OCI-LY1 (cell line): Measurements from ENCODE around the gene MACROD2.

Experiments used
- H2AFZ ChIP-seq: fragments of 200-600 bp; sonication (generic), shearing (Covaris generic); 2 replicates; pipeline ENCODE4 v1.6.0; 2014; ENCODE audit warnings: antibody characterized with exemption, mild to moderate bottlenecking, low read length
- H3F3A ChIP-seq: fragments of 200-600 bp; sonication (generic), shearing (Covaris generic); 2 replicates; pipeline ENCODE4 v1.6.0; 2014; ENCODE audit warnings: mild to moderate bottlenecking, antibody characterized with exemption, low read length, moderate library complexity; ENCODE audit not compliant: insufficient read depth
- H3K27ac ChIP-seq: fragments of 200-600 bp; sonication (generic); 2 replicates; pipeline ENCODE4 v1.5.1; 2014; ENCODE audit warnings: low read length, mixed run types, mild to moderate bottlenecking, low read depth; ENCODE audit not compliant: poor library complexity, severe bottlenecking
- H3K27me3 ChIP-seq: fragments of 200-600 bp; sonication (generic); 2 replicates; pipeline ENCODE4 v1.6.0; 2014; ENCODE audit warnings: antibody characterized with exemption, mild to moderate bottlenecking, low read length, moderate library complexity; ENCODE audit not compliant: insufficient read depth
- H3K36me3 ChIP-seq: fragments of 200-600 bp; sonication (generic); 2 replicates; pipeline ENCODE4 v1.6.1; 2014; ENCODE audit warnings: mild to moderate bottlenecking, antibody characterized with exemption, low read length, moderate library complexity, mixed read lengths; ENCODE audit not compliant: insufficient read depth
- H3K4me1 ChIP-seq: fragments of 200-600 bp; sonication (generic); 2 replicates; pipeline ENCODE4 v1.5.1; 2014; ENCODE audit warnings: mild to moderate bottlenecking, low read length, moderate library complexity; ENCODE audit not compliant: insufficient read depth, severe bottlenecking
- H3K4me2 ChIP-seq: fragments of 200-600 bp; sonication (generic), shearing (Covaris generic); 2 replicates; pipeline ENCODE4 v1.6.1; 2014; ENCODE audit warnings: low read length
- H3K4me3 ChIP-seq: fragments of 200-600 bp; sonication (generic); 2 replicates; pipeline ENCODE4 v1.5.1; 2014; ENCODE audit warnings: low read length, low read depth, mild to moderate bottlenecking, mixed read lengths; ENCODE audit not compliant: poor library complexity, severe bottlenecking
- H3K79me2 ChIP-seq: fragments of 200-600 bp; shearing (Covaris generic); 2 replicates; pipeline ENCODE4 v1.6.1; 2016; ENCODE audit warnings: mixed run types, low read length, mixed read lengths; ENCODE audit not compliant: insufficient read depth
- H3K9ac ChIP-seq: fragments of 200-600 bp; sonication (generic), shearing (Covaris generic); 2 replicates; pipeline ENCODE4 v1.6.1; 2014; ENCODE audit warnings: mild to moderate bottlenecking, low read length, mixed read lengths
- H3K9me2 ChIP-seq: fragments of 200-600 bp; sonication (generic), shearing (Covaris generic); 2 replicates; pipeline ENCODE4 v1.6.1; 2014; ENCODE audit warnings: low read depth, mild to moderate bottlenecking, low read length, mixed read lengths
- H3K9me3 ChIP-seq: fragments of 200-600 bp; shearing (Covaris generic); 2 replicates; pipeline ENCODE4 v1.6.1; 2014; ENCODE audit warnings: low read length, mixed read lengths
- H4K20me1 ChIP-seq: fragments of 200-600 bp; sonication (generic), shearing (Covaris generic); 2 replicates; pipeline ENCODE4 v1.6.0; 2016; ENCODE audit warnings: mild to moderate bottlenecking, low read length; ENCODE audit not compliant: insufficient read depth
- EZH2 ChIP-seq: fragments of 200-600 bp; sonication (generic), shearing (Covaris generic); IDR thresholded peaks from 2 replicates; pipeline ENCODE4 v1.8.0; 2017; ENCODE audit warnings: borderline replicate concordance, mixed run types, mild to moderate bottlenecking, antibody characterized with exemption, low read length, moderate library complexity, mixed read lengths
- TF ChIP-seq, protein P1 (sequence below): fragments of 200-600 bp; sonication (generic), shearing (Covaris generic); IDR thresholded peaks from 2 replicates; pipeline ENCODE4 v1.5.1; 2017; ENCODE audit warnings: mild to moderate bottlenecking, antibody characterized with exemption, low read length, moderate library complexity, mixed read lengths

Gene MACROD2

DNA sequence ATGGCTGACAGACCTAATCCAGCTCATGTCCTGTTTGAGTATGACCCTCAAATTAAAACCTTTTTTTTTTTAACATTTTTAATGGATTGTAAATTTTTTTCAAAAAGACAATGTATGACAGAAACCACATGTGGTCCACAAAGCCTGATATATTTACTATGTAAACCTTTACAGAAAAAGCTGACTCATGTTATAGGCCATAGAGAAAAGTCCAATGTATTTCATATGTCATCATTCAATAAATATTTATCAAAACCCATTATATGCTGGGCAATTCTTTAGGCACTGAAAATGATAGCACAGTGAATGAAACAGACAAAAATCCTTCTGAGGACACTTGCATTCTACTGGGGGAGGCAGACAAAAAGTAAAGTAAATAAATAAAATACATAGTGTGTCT, 1168.3 kb downstream of the MACROD2 start:
- Histone ChIP-seq H3K27ac (no peak overlapping the region), H3K36me3 (no peaks in the 10 kb centered on the region), H3F3A (no peaks in the 10 kb centered on the region), H3K4me2 (no peak overlapping the region), H3K9me3 (no peaks in the 10 kb centered on the region), H3K27me3 (no peaks in the 10 kb centered on the region), H4K20me1 (no peaks in the 10 kb centered on the region), H3K79me2 (no peaks in the 10 kb centered on the region), H3K4me1 (no peaks in the 10 kb centered on the region), H2AFZ (no peak overlapping the region), H3K4me3 (no peak overlapping the region), H3K9me2 (no peaks in the 10 kb centered on the region), H3K9ac (no peak overlapping the region)
- TF ChIP-seq EZH2 = no peak
- TF ChIP-seq, protein P1, sequence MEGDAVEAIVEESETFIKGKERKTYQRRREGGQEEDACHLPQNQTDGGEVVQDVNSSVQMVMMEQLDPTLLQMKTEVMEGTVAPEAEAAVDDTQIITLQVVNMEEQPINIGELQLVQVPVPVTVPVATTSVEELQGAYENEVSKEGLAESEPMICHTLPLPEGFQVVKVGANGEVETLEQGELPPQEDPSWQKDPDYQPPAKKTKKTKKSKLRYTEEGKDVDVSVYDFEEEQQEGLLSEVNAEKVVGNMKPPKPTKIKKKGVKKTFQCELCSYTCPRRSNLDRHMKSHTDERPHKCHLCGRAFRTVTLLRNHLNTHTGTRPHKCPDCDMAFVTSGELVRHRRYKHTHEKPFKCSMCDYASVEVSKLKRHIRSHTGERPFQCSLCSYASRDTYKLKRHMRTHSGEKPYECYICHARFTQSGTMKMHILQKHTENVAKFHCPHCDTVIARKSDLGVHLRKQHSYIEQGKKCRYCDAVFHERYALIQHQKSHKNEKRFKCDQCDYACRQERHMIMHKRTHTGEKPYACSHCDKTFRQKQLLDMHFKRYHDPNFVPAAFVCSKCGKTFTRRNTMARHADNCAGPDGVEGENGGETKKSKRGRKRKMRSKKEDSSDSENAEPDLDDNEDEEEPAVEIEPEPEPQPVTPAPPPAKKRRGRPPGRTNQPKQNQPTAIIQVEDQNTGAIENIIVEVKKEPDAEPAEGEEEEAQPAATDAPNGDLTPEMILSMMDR = no peak

GRCh38 chr20:15164726-15165125, 1169.4 kb downstream of the MACROD2 start:
- no peak overlapping the region for H3K4me2 ChIP-seq
- H3K79me2 ChIP-seq = no peaks in the 10 kb centered on the region
- no peaks in the 10 kb centered on the region for H3K9me3 ChIP-seq
- no peaks in the 10 kb centered on the region for H3K27me3 ChIP-seq
- H3K9ac ChIP-seq = no peak overlapping the region
- no peaks in the 10 kb centered on the region for H3K36me3 ChIP-seq
- H3K9me2 ChIP-seq = no peaks in the 10 kb centered on the region
- no peak overlapping the region for H2AFZ ChIP-seq
- no peak overlapping the region for H3K4me3 ChIP-seq
- no peak overlapping the region for H3K27ac ChIP-seq
- TF ChIP-seq, protein P1 = no peak
- no peak for TF ChIP-seq EZH2
- no peaks in the 10 kb centered on the region for H3F3A ChIP-seq
- H3K4me1 ChIP-seq = no peaks in the 10 kb centered on the region
- no peaks in the 10 kb centered on the region for H4K20me1 ChIP-seq

- H3K4me2 ChIP-seq = no peak overlapping the region
- H3K36me3 ChIP-seq = no peaks in the 10 kb centered on the region
- no peaks in the 10 kb centered on the region for H3K27me3 ChIP-seq
- TF ChIP-seq, protein P1 = no peak
- TF ChIP-seq EZH2 = no peak
- no peak overlapping the region for H3K27ac ChIP-seq
- no peak overlapping the region for H3K9ac ChIP-seq
- H3K4me3 ChIP-seq = no peak overlapping the region
- no peaks in the 10 kb centered on the region for H4K20me1 ChIP-seq
- H3F3A ChIP-seq = no peaks in the 10 kb centered on the region
- H3K79me2 ChIP-seq = no peaks in the 10 kb centered on the region
- H3K9me2 ChIP-seq = no peaks in the 10 kb centered on the region
- H2AFZ ChIP-seq = no peak overlapping the region
- no peaks in the 10 kb centered on the region for H3K9me3 ChIP-seq
- no peaks in the 10 kb centered on the region for H3K4me1 ChIP-seq
Observed at GRCh38 chr20:15166744-15167143, 1171.4 kb downstream of the MACROD2 start.
